ES-I3 (cell line): ENCODE measurements around the gene ID4.

Experiments
- H3K36me3 ChIP-seq: 2 replicates; pipeline ENCODE4 v1.6.1; 2013; ENCODE audit warnings: mild to moderate bottlenecking, low read length, control low read depth, moderate library complexity; ENCODE audit not compliant: insufficient read depth
- H3K4me1 ChIP-seq: 2 replicates; pipeline ENCODE4 v1.6.1; 2013; ENCODE audit warnings: mild to moderate bottlenecking, control low read depth, low read length; ENCODE audit not compliant: insufficient read depth
- H3K9ac ChIP-seq: 2 replicates; pipeline ENCODE4 v1.6.1; 2013; ENCODE audit warnings: low read depth, mild to moderate bottlenecking, low read length, moderate library complexity
- H3K9me3 ChIP-seq: 2 replicates; pipeline ENCODE4 v1.6.1; 2013; ENCODE audit warnings: mild to moderate bottlenecking, low read length, moderate library complexity; ENCODE audit not compliant: control insufficient read depth, insufficient read depth

ID4 gene

GRCh38 chr6:19836799-19837510 lies at the start of gene ID4:
Gene ID4, plus strand, starts transcription at chr6:19837370. Its CDS starts 385 bp downstream, at chr6:19837755.
- H3K4me1 ChIP-seq = peaks cover 11% of the 10 kb centered on the region
- H3K9me3 ChIP-seq = no peaks in the 10 kb centered on the region
- H3K9ac ChIP-seq = peak within 1 kb of the TSS; percentile 66

GRCh38 chr6:19788686-19789085 lies 48.5 kb upstream of the ID4 start:
- H3K4me1 ChIP-seq = no peaks in the 10 kb centered on the region
- no peaks in the 10 kb centered on the region for H3K36me3 ChIP-seq
- H3K9me3 ChIP-seq = no peaks in the 10 kb centered on the region
- H3K9ac ChIP-seq = no peak overlapping the region

More at GRCh38 chr6:19836799-19837510, at the start of gene ID4:
- H3K36me3 ChIP-seq = no peaks in the 10 kb centered on the region

DNA sequence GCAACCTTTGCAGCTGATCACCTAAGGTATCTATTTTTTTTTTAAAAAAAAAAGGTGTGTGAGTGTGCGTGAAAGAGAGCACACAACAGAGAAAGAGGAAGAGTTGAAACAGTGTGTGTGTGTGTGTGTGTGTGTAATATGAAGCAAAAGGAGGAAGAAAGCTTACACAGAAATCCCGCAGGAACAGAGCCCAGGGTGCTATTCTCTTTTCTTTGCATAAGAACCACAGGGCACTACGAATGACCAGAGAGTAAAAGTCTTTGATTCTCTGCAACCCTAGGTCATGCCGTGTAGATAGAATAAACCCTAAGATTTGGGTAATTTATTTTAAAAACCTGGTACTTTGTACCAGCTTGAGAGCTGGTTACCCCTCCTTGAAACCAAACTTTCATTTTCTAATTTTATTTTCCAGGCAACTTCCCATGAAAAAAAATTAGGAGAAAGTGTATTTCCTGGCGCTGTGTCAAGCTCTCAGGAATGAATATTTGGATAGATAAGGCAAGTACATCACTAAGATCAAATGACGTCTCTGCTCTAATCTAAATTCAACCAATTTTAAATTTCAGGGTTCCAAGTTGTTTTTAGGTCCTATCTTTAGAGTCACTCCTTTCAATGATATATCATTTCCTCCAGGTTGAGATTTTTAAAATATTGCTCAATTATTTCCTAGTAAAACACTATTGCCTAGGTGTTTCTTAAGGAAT lies 47.9 kb upstream of the ID4 start:
- H3K9ac ChIP-seq = no peak overlapping the region
- no peaks in the 10 kb centered on the region for H3K4me1 ChIP-seq
- no peaks in the 10 kb centered on the region for H3K9me3 ChIP-seq
- H3K36me3 ChIP-seq = no peaks in the 10 kb centered on the region

DNA sequence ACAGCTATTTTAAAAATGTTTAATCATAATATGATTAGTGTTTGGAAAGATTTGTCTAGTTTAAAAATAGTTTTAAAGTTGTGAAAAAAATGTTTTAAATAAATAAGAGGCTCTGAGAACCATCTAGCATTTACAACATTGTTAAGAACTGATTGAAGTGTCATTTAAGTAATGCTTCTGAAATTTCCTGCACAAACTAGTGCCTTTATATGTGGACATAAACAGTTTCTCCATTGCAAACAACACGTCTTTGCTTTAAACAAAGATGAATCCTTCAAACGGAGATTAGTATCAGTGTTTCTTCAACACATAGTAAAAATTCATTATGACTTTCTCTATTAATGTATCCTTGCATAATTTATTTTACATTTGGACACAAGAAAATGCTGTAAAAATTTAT lies 45.9 kb upstream of the ID4 start:
- Histone ChIP-seq H3K9me3 (no peaks in the 10 kb centered on the region), H3K36me3 (no peaks in the 10 kb centered on the region), H3K4me1 (no peaks in the 10 kb centered on the region), H3K9ac (no peak overlapping the region)

DNA sequence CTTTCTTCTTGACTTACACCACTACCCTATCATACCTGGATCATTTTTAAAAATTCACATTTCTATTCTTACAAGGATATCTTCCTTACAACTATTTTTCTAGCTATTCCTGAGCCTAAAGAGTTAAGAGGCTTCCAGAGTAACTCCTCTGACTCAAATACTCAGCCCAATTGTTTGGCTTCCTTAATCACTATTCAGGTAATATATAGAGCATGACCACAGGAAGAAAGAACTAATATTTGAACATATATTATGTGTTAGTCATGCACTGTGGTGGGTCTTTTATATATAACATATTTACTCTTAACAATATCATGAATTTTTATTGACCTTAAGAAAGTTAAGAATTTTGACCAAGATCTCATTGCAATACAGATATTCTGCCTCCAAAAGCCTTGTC lies 42.0 kb upstream of the ID4 start:
- no peaks in the 10 kb centered on the region for H3K4me1 ChIP-seq
- no peak overlapping the region for H3K9ac ChIP-seq
- no peaks in the 10 kb centered on the region for H3K9me3 ChIP-seq
- H3K36me3 ChIP-seq = no peaks in the 10 kb centered on the region

DNA sequence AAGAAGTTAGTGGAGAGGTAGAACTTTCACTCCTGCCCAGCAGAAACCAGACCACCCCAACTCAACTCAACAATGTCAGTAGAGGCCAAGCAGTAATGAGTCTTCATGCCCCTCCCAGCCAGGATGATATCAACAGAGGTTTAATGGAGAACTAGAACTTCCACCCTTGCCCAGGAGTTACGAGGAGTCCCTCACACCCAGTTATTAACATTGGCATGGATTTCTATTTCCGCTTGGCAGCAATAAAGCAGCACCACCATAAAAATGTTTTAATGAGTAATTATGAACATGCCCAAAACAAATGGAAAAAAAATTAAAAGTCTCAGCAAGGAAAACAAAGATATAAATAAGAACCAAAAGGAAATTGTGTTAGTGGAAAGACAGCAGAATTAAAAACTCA lies 40.7 kb upstream of the ID4 start:
- Histone ChIP-seq H3K9ac (no peak overlapping the region), H3K9me3 (no peaks in the 10 kb centered on the region), H3K36me3 (no peaks in the 10 kb centered on the region), H3K4me1 (no peaks in the 10 kb centered on the region)

DNA sequence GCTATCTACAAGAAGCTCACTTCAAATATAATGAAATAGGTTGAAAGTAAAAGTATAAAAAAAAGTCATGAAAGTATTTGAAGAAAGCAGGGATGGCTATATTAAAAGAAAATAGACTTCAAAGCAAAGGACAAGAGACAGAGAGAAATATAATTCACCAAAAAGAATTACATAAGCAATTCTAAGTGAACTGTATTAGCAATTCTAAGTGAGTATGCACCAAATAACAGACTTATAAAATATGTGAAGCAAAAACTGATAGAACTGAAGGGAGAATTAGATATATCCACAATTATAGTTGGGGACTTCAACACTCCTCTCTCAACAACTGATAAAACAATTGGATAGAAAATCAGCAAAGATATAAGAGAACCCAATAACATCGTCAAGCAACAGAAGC lies 38.8 kb upstream of the ID4 start:
- H3K4me1 ChIP-seq = no peaks in the 10 kb centered on the region
- H3K9me3 ChIP-seq = no peaks in the 10 kb centered on the region
- no peak overlapping the region for H3K9ac ChIP-seq
- H3K36me3 ChIP-seq = no peaks in the 10 kb centered on the region

GRCh38 chr6:19802656-19803055 lies 34.5 kb upstream of the ID4 start:
- no peak overlapping the region for H3K9ac ChIP-seq

GRCh38 chr6:19803331-19804204 lies 33.6 kb upstream of the ID4 start:
- Histone ChIP-seq H3K36me3 (no peaks in the 10 kb centered on the region), H3K4me1 (0 out of 2 replicates have a peak, but pooled peaks cover 5% of the 10 kb centered on the region), H3K9ac (peak overlapping the region; percentile 61; the same call in 1 of the 2 replicates), H3K9me3 (no peaks in the 10 kb centered on the region)

More at GRCh38 chr6:19802656-19803055, 34.5 kb upstream of the ID4 start:
- Histone ChIP-seq H3K4me1 (0 out of 2 replicates have a peak, but pooled peaks cover 5% of the 10 kb centered on the region), H3K36me3 (no peaks in the 10 kb centered on the region), H3K9me3 (no peaks in the 10 kb centered on the region)

DNA sequence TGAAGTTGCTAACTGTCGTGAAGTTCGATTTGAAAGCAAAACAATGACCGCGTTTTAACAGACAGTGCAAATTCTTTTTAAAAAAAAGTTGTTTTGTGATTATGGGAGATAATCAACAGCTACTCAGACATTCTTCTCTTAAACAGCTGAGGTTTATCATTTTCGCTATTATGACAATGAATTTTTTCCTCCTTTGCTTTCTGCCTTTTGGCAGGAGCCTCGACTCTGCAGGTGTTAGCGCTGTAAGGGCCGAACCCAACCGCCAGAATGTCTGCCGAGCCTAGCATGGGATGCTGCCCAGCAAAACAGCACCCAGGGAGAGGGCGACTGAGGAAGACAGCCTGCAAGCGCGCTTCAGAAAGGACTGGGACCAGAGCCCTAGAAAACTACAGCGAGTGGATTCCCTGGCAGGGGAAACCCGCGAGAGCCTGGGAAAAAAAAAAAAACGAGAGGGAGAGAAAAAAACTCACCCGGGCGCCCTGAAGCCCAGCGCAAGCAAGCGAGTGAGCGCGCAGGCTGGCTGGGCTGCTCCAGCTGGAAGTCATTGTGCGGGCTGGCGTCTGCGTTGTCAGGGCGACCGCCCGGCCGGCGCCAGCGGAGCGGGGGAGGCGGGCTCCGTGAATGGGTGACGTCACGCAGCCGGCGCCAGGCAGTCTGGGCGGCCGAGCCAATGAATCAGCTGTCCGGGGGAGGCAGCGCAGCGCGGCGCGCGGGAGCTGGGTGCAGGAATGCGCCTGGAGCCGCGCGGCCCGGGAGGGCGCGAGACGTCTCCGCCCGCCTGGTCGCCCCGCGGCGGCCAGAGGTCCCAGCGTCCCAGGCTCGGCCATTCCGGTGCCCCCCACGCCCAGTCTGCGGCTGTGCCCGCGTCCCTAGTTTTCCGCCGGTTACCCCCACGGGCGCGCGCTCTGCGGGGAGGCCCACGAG lies 32.7 kb upstream of the ID4 start:
- H3K36me3 ChIP-seq = no peaks in the 10 kb centered on the region
- H3K4me1 ChIP-seq = 0 out of 2 replicates have a peak, but pooled peaks cover 5% of the 10 kb centered on the region
- peak overlapping the region; percentile 61 for H3K9ac ChIP-seq
- no peaks in the 10 kb centered on the region for H3K9me3 ChIP-seq

GRCh38 chr6:19805129-19805481 lies 32.1 kb upstream of the ID4 start:
- H3K9me3 ChIP-seq = no peaks in the 10 kb centered on the region
- H3K9ac ChIP-seq = peak overlapping the region; percentile 61
- 0 out of 2 replicates have a peak, but pooled peaks cover 5% of the 10 kb centered on the region for H3K4me1 ChIP-seq
- no peaks in the 10 kb centered on the region for H3K36me3 ChIP-seq

GRCh38 chr6:19806971-19807396 lies 30.2 kb upstream of the ID4 start:
- H3K9me3 ChIP-seq = no peaks in the 10 kb centered on the region
- no peaks in the 10 kb centered on the region for H3K36me3 ChIP-seq
- H3K9ac ChIP-seq = no peak overlapping the region
- H3K4me1 ChIP-seq = 0 out of 2 replicates have a peak, but pooled peaks cover 5% of the 10 kb centered on the region

- Histone ChIP-seq H3K9ac (no peak overlapping the region), H3K36me3 (no peaks in the 10 kb centered on the region), H3K4me1 (no peaks in the 10 kb centered on the region), H3K9me3 (0 out of 2 replicates have a peak, but pooled peaks cover 2% of the 10 kb centered on the region)
Measured at GRCh38 chr6:19811397-19812079, 25.6 kb upstream of the ID4 start.
